ENCODE measurements around the gene GPR78. TPM values are rescaled to one million over a fixed set of nuclear protein-coding genes. Genes with fewer than 3 reads are reported as not detected.
"Not testable (repeated sequence)": the region's sequence is repeated elsewhere in the genome, so short reads cannot be mapped to it uniquely, and the experiment has no call there.

Gene GPR78
- polyA plus RNA-seq, 3 donors: not detected

- H3K79me2 ChIP-seq (ENCODE audit: insufficient read depth, low read length); H3K4me1 Mint-ChIP-seq: not testable (repeated sequence)
- no CpG with 5 or more reads among the region's 29 CpGs for WGBS (ENCODE audit: insufficient coverage)
Measured at GRCh38 chr4:8630240-8630905, 50.2 kb downstream of the GPR78 start.

GRCh38 chr4:8631896-8632295, 51.7 kb downstream of the GPR78 start:
- WGBS (ENCODE audit: insufficient coverage): no CpG with 5 or more reads among the region's 6 CpGs
- H3K4me3 ChIP-seq (replicated peaks in 1 of 3; ENCODE audit: low read depth in 2 of 3, low read length in 3 of 3); H3K79me2 ChIP-seq (ENCODE audit: insufficient read depth, low read length); H3K9me3 Mint-ChIP-seq; H3K27ac Mint-ChIP-seq; H3K4me1 ChIP-seq (ENCODE audit: control insufficient read depth in 1 of 2, insufficient read depth in 2 of 2, low read length in 2 of 2); H3K27me3 Mint-ChIP-seq (ENCODE audit: low read depth in 3 of 3); H3K4me2 ChIP-seq (replicated peaks; ENCODE audit: extremely low read depth, low read length, poor library complexity, severe bottlenecking); H3K36me3 Mint-ChIP-seq; H2AFZ ChIP-seq (ENCODE audit: insufficient read depth, low read depth, low read length, poor library complexity, severe bottlenecking); H3K4me3 Mint-ChIP-seq; H4K20me1 ChIP-seq (ENCODE audit: insufficient read depth, low read length); H3K9me3 ChIP-seq (replicated peaks in 1 of 2; ENCODE audit: control insufficient read depth in 1 of 2, insufficient read depth in 1 of 2, low read length in 2 of 2); H3K9ac ChIP-seq (ENCODE audit: insufficient read depth, low read length, poor library complexity, severe bottlenecking); H3K4me1 Mint-ChIP-seq; H3K27ac ChIP-seq (ENCODE audit: low read depth in 1 of 2, low read length in 2 of 2); DNase-seq; intact Hi-C loops (cut with micrococcal nuclease); H3K36me3 ChIP-seq (replicated peaks in 1 of 2; ENCODE audit: control insufficient read depth in 1 of 2, insufficient read depth in 2 of 2, low read length in 2 of 2); H3K27me3 ChIP-seq (ENCODE audit: control insufficient read depth in 2 of 2, insufficient read depth in 2 of 2, low read length in 2 of 2): not testable (repeated sequence)

More at GRCh38 chr4:8630240-8630905, 50.2 kb downstream of the GPR78 start:
- H3K36me3 ChIP-seq (replicated peaks in 1 of 2; ENCODE audit: control insufficient read depth in 1 of 2, insufficient read depth in 2 of 2, low read length in 2 of 2); H3K9ac ChIP-seq (ENCODE audit: insufficient read depth, low read length, poor library complexity, severe bottlenecking); H3K4me2 ChIP-seq (replicated peaks; ENCODE audit: extremely low read depth, low read length, poor library complexity, severe bottlenecking); H3K4me1 ChIP-seq (ENCODE audit: control insufficient read depth in 1 of 2, insufficient read depth in 2 of 2, low read length in 2 of 2); H3K9me3 Mint-ChIP-seq; H3K27me3 ChIP-seq (ENCODE audit: control insufficient read depth in 2 of 2, insufficient read depth in 2 of 2, low read length in 2 of 2); H3K4me3 ChIP-seq (replicated peaks in 1 of 3; ENCODE audit: low read depth in 2 of 3, low read length in 3 of 3); H2AFZ ChIP-seq (ENCODE audit: insufficient read depth, low read depth, low read length, poor library complexity, severe bottlenecking); H4K20me1 ChIP-seq (ENCODE audit: insufficient read depth, low read length); intact Hi-C loops (cut with micrococcal nuclease); H3K9me3 ChIP-seq (replicated peaks in 1 of 2; ENCODE audit: control insufficient read depth in 1 of 2, insufficient read depth in 1 of 2, low read length in 2 of 2); DNase-seq; H3K27me3 Mint-ChIP-seq (ENCODE audit: low read depth in 3 of 3); H3K27ac Mint-ChIP-seq; H3K36me3 Mint-ChIP-seq; H3K4me3 Mint-ChIP-seq; H3K27ac ChIP-seq (ENCODE audit: low read depth in 1 of 2, low read length in 2 of 2): not testable (repeated sequence)

- H3K4me3 ChIP-seq (replicated peaks in 1 of 3; ENCODE audit: low read depth in 2 of 3, low read length in 3 of 3); H3K4me1 ChIP-seq (ENCODE audit: control insufficient read depth in 1 of 2, insufficient read depth in 2 of 2, low read length in 2 of 2); H3K27me3 ChIP-seq (ENCODE audit: control insufficient read depth in 2 of 2, insufficient read depth in 2 of 2, low read length in 2 of 2); H2AFZ ChIP-seq (ENCODE audit: insufficient read depth, low read depth, low read length, poor library complexity, severe bottlenecking); H3K27me3 Mint-ChIP-seq (ENCODE audit: low read depth in 3 of 3); H3K9ac ChIP-seq (ENCODE audit: insufficient read depth, low read length, poor library complexity, severe bottlenecking); H3K36me3 ChIP-seq (replicated peaks in 1 of 2; ENCODE audit: control insufficient read depth in 1 of 2, insufficient read depth in 2 of 2, low read length in 2 of 2); intact Hi-C loops (cut with micrococcal nuclease); H3K4me2 ChIP-seq (replicated peaks; ENCODE audit: extremely low read depth, low read length, poor library complexity, severe bottlenecking); H3K27ac ChIP-seq (ENCODE audit: low read depth in 1 of 2, low read length in 2 of 2); H3K27ac Mint-ChIP-seq; H3K9me3 ChIP-seq (replicated peaks in 1 of 2; ENCODE audit: control insufficient read depth in 1 of 2, insufficient read depth in 1 of 2, low read length in 2 of 2); H3K9me3 Mint-ChIP-seq; H3K4me3 Mint-ChIP-seq; H3K4me1 Mint-ChIP-seq; H3K36me3 Mint-ChIP-seq; DNase-seq; H3K79me2 ChIP-seq (ENCODE audit: insufficient read depth, low read length); H4K20me1 ChIP-seq (ENCODE audit: insufficient read depth, low read length): not testable (repeated sequence)
- WGBS (ENCODE audit: insufficient coverage): no CpG with 5 or more reads among the region's 11 CpGs
Measured at GRCh38 chr4:8634773-8635172, 54.6 kb downstream of the GPR78 start.

- H3K4me3 ChIP-seq (replicated peaks in 1 of 3; ENCODE audit: low read depth in 2 of 3, low read length in 3 of 3); intact Hi-C loops (cut with micrococcal nuclease); H3K27ac Mint-ChIP-seq; H4K20me1 ChIP-seq (ENCODE audit: insufficient read depth, low read length); DNase-seq; H3K4me1 Mint-ChIP-seq; H3K9me3 Mint-ChIP-seq; H3K79me2 ChIP-seq (ENCODE audit: insufficient read depth, low read length); H3K27ac ChIP-seq (ENCODE audit: low read depth in 1 of 2, low read length in 2 of 2); H3K36me3 Mint-ChIP-seq; H3K4me3 Mint-ChIP-seq; H2AFZ ChIP-seq (ENCODE audit: insufficient read depth, low read depth, low read length, poor library complexity, severe bottlenecking); H3K4me1 ChIP-seq (ENCODE audit: control insufficient read depth in 1 of 2, insufficient read depth in 2 of 2, low read length in 2 of 2); H3K36me3 ChIP-seq (replicated peaks in 1 of 2; ENCODE audit: control insufficient read depth in 1 of 2, insufficient read depth in 2 of 2, low read length in 2 of 2); H3K27me3 ChIP-seq (ENCODE audit: control insufficient read depth in 2 of 2, insufficient read depth in 2 of 2, low read length in 2 of 2); H3K9ac ChIP-seq (ENCODE audit: insufficient read depth, low read length, poor library complexity, severe bottlenecking); H3K4me2 ChIP-seq (replicated peaks; ENCODE audit: extremely low read depth, low read length, poor library complexity, severe bottlenecking); H3K27me3 Mint-ChIP-seq (ENCODE audit: low read depth in 3 of 3); H3K9me3 ChIP-seq (replicated peaks in 1 of 2; ENCODE audit: control insufficient read depth in 1 of 2, insufficient read depth in 1 of 2, low read length in 2 of 2): not testable (repeated sequence)
- no CpG with 5 or more reads among the region's 29 CpGs for WGBS (ENCODE audit: insufficient coverage)
Measured at GRCh38 chr4:8635897-8636554, 55.8 kb downstream of the GPR78 start.
